ENCODE results near the gene SDK1.

Gene SDK1

GRCh38 chr7:4151524-4151923 lies 850.5 kb downstream of the SDK1 start:
- DNase-seq, result no peak

- DNase-seq, result no peak
Measured at GRCh38 chr7:4151926-4152549, 851.0 kb downstream of the SDK1 start.

GRCh38 chr7:4154882-4155535 lies 854.0 kb downstream of the SDK1 start:
- DNase-seq, result no peak

GRCh38 chr7:4156190-4156589 lies 855.1 kb downstream of the SDK1 start:
- no peak for DNase-seq

GRCh38 chr7:4157651-4158050 lies 856.6 kb downstream of the SDK1 start:
- DNase-seq, result no peak

- DNase-seq, result no peak
Measured at GRCh38 chr7:4158441-4159153, 857.5 kb downstream of the SDK1 start.

- DNase-seq, result no peak
Measured at GRCh38 chr7:4159154-4159501, 858.1 kb downstream of the SDK1 start.

- DNase-seq, result no peak
Measured at GRCh38 chr7:4159761-4160554, 858.9 kb downstream of the SDK1 start.

- DNase-seq, result no peak
Measured at GRCh38 chr7:4162884-4163564, 862.0 kb downstream of the SDK1 start.

- no peak for DNase-seq
Measured at GRCh38 chr7:4163565-4164203, 862.6 kb downstream of the SDK1 start.

- no peak for DNase-seq
Measured at GRCh38 chr7:4164556-4164955, 863.5 kb downstream of the SDK1 start.

GRCh38 chr7:4166340-4166739 lies 865.3 kb downstream of the SDK1 start:
- DNase-seq, result no peak

GRCh38 chr7:4166807-4167206 lies 865.8 kb downstream of the SDK1 start:
- DNase-seq, result no peak

GRCh38 chr7:4167385-4167910 lies 866.4 kb downstream of the SDK1 start:
- no peak for DNase-seq

- no peak for DNase-seq
Measured at GRCh38 chr7:4168041-4168440, 867.0 kb downstream of the SDK1 start.

- no peak for DNase-seq
Measured at GRCh38 chr7:4168541-4168940, 867.5 kb downstream of the SDK1 start.

GRCh38 chr7:4169455-4169854 lies 868.4 kb downstream of the SDK1 start:
- DNase-seq, result no peak

GRCh38 chr7:4170997-4171786 lies 870.1 kb downstream of the SDK1 start:
- DNase-seq, result no peak

- no peak for DNase-seq
Measured at GRCh38 chr7:4172883-4173282, 871.8 kb downstream of the SDK1 start.

GRCh38 chr7:4173615-4174014 lies 872.6 kb downstream of the SDK1 start:
- no peak for DNase-seq

- no peak for DNase-seq
Measured at GRCh38 chr7:4174016-4174415, 873.0 kb downstream of the SDK1 start.

All from 8988T (cell line).